ENCODE data around the gene CHRNA1. TPM values are rescaled to one million over a fixed set of nuclear protein-coding genes. Genes with fewer than 3 reads are reported as not detected.

CHRNA1 gene
- polyA plus RNA-seq, 1 donor from 2014 or later, result not detected

GRCh38 chr2:174780191-174780840, 16.0 kb upstream of the CHRNA1 start:
- Histone ChIP-seq H3K36me3 (ENCODE audit: insufficient read depth, low read length) (no peaks in the 10 kb centered on the region), H3K27ac (ENCODE audit: low read length) (no peak overlapping the region), H3K27me3 (ENCODE audit: insufficient read depth, low read depth, low read length) (no peaks in the 10 kb centered on the region), H2AFZ (ENCODE audit: low read depth, low read length) (no peak overlapping the region), H3F3A (ENCODE audit: insufficient read depth, low read length, poor library complexity, severe bottlenecking) (no peaks in the 10 kb centered on the region), H3K4me2 (ENCODE audit: low read length) (no peak overlapping the region), H3K4me3 (ENCODE audit: low read length) (no peak overlapping the region), H3K79me2 (replicated peaks; ENCODE audit: insufficient read depth, low read length) (no peaks in the 10 kb centered on the region), H4K20me1 (ENCODE audit: insufficient read depth) (no peaks in the 10 kb centered on the region), H3K9me2 (ENCODE audit: insufficient read depth, low read length) (no peaks in the 10 kb centered on the region), H3K9me3 (ENCODE audit: low read length) (no peaks in the 10 kb centered on the region), H3K9ac (ENCODE audit: low read length) (no peak overlapping the region)
- TF ChIP-seq TAF1 (IDR thresholded peaks at IDR 0.05; ENCODE audit: low read depth) (no peak), MXI1 (conservative IDR thresholded peaks at IDR 0.05; ENCODE audit: poor library complexity, severe bottlenecking) (no peak), EZH2 (IDR thresholded peaks at IDR 0.05; ENCODE audit: borderline replicate concordance, insufficient read depth, low read length, poor library complexity, severe bottlenecking) (no peak), SMC3 (conservative IDR thresholded peaks at IDR 0.05; ENCODE audit: poor library complexity) (no peak), CTCF (IDR thresholded peaks at IDR 0.05; ENCODE audit: poor library complexity, severe bottlenecking) (no peak), EP300 (conservative IDR thresholded peaks at IDR 0.05; ENCODE audit: poor library complexity, severe bottlenecking) (no peak), POLR2AphosphoS5 (IDR thresholded peaks at IDR 0.05) (no peak), RAD21 (conservative IDR thresholded peaks at IDR 0.05) (no peak)
- TF ChIP-seq, protein P1, sequence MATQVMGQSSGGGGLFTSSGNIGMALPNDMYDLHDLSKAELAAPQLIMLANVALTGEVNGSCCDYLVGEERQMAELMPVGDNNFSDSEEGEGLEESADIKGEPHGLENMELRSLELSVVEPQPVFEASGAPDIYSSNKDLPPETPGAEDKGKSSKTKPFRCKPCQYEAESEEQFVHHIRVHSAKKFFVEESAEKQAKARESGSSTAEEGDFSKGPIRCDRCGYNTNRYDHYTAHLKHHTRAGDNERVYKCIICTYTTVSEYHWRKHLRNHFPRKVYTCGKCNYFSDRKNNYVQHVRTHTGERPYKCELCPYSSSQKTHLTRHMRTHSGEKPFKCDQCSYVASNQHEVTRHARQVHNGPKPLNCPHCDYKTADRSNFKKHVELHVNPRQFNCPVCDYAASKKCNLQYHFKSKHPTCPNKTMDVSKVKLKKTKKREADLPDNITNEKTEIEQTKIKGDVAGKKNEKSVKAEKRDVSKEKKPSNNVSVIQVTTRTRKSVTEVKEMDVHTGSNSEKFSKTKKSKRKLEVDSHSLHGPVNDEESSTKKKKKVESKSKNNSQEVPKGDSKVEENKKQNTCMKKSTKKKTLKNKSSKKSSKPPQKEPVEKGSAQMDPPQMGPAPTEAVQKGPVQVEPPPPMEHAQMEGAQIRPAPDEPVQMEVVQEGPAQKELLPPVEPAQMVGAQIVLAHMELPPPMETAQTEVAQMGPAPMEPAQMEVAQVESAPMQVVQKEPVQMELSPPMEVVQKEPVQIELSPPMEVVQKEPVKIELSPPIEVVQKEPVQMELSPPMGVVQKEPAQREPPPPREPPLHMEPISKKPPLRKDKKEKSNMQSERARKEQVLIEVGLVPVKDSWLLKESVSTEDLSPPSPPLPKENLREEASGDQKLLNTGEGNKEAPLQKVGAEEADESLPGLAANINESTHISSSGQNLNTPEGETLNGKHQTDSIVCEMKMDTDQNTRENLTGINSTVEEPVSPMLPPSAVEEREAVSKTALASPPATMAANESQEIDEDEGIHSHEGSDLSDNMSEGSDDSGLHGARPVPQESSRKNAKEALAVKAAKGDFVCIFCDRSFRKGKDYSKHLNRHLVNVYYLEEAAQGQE (IDR thresholded peaks at IDR 0.05; ENCODE audit: borderline replicate concordance), result no peak

- Histone ChIP-seq H3K4me2 (ENCODE audit: low read length) (no peak overlapping the region), H2AFZ (ENCODE audit: low read depth, low read length) (no peak overlapping the region)
Observed at GRCh38 chr2:174779361-174779928, 15.2 kb upstream of the CHRNA1 start.

More at GRCh38 chr2:174779361-174779928, 15.2 kb upstream of the CHRNA1 start:
- H3K9ac ChIP-seq (ENCODE audit: low read length), result no peak overlapping the region
- no peaks in the 10 kb centered on the region for H3K27me3 ChIP-seq (ENCODE audit: insufficient read depth, low read depth, low read length)
- H3K9me2 ChIP-seq (ENCODE audit: insufficient read depth, low read length), result no peaks in the 10 kb centered on the region
- no peak overlapping the region for H3K27ac ChIP-seq (ENCODE audit: low read length)
- no peaks in the 10 kb centered on the region for H3F3A ChIP-seq (ENCODE audit: insufficient read depth, low read length, poor library complexity, severe bottlenecking)
- H3K36me3 ChIP-seq (ENCODE audit: insufficient read depth, low read length), result no peaks in the 10 kb centered on the region
- no peaks in the 10 kb centered on the region for H4K20me1 ChIP-seq (ENCODE audit: insufficient read depth)
- no peaks in the 10 kb centered on the region for H3K9me3 ChIP-seq (ENCODE audit: low read length)
- H3K4me3 ChIP-seq (ENCODE audit: low read length), result no peak overlapping the region
- no peaks in the 10 kb centered on the region for H3K79me2 ChIP-seq (replicated peaks; ENCODE audit: insufficient read depth, low read length)
- TF ChIP-seq, protein P1 (IDR thresholded peaks at IDR 0.05; ENCODE audit: borderline replicate concordance), result no peak
- TF ChIP-seq POLR2AphosphoS5 (IDR thresholded peaks at IDR 0.05) (no peak), RAD21 (conservative IDR thresholded peaks at IDR 0.05) (no peak), MXI1 (conservative IDR thresholded peaks at IDR 0.05; ENCODE audit: poor library complexity, severe bottlenecking) (no peak), EP300 (conservative IDR thresholded peaks at IDR 0.05; ENCODE audit: poor library complexity, severe bottlenecking) (no peak), EZH2 (IDR thresholded peaks at IDR 0.05; ENCODE audit: borderline replicate concordance, insufficient read depth, low read length, poor library complexity, severe bottlenecking) (no peak), TAF1 (IDR thresholded peaks at IDR 0.05; ENCODE audit: low read depth) (no peak), CTCF (IDR thresholded peaks at IDR 0.05; ENCODE audit: poor library complexity, severe bottlenecking) (no peak), SMC3 (conservative IDR thresholded peaks at IDR 0.05; ENCODE audit: poor library complexity) (no peak)

All from neural cell (in vitro differentiated cells).